Renal pelvis (tissue), 4 donors: ENCODE measurements around the gene ELMO3. TPM values are rescaled to one million over a fixed set of nuclear protein-coding genes. Genes with fewer than 3 reads are reported as not detected.

Experiments
- DNase-seq: peaks from one replicate; pipeline ENCODE4 v3.0.0-alpha.2; 2013
- polyA plus RNA-seq, 3 donors: library from polyadenylated mRNA; unstranded; fragments of 120-200 nt; gene quantifications; one replicate each; pipeline ENCODE4 v1.2.1, GENCODE V29; 2013; ENCODE audit not compliant: insufficient read length in 3 of 3

The ELMO3 gene
- polyA plus RNA-seq, 3 donors: 6.7 to 7.0 (median 6.9) TPM

DNA sequence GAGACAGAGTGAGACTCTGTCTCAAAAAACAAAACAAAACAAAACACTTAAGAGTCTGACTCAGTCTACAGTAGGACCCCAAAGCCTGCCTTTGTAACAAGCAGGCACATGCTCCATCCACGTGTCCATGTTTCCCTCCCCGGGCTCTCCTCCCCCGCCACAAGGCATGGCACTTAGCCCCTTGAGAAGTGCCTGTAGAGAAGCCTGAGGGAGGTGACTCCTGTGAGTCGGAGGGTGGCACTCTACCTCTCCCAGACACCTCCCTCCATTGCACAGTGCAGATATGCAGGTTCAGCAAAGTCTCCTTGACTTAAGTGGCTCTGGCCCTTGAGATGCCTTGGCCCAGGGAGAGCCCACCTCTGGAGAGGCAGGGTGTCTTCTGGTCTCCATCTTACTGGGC is 41.6 kb downstream of the ELMO3 start:
- DNase-seq: no peak

DNA sequence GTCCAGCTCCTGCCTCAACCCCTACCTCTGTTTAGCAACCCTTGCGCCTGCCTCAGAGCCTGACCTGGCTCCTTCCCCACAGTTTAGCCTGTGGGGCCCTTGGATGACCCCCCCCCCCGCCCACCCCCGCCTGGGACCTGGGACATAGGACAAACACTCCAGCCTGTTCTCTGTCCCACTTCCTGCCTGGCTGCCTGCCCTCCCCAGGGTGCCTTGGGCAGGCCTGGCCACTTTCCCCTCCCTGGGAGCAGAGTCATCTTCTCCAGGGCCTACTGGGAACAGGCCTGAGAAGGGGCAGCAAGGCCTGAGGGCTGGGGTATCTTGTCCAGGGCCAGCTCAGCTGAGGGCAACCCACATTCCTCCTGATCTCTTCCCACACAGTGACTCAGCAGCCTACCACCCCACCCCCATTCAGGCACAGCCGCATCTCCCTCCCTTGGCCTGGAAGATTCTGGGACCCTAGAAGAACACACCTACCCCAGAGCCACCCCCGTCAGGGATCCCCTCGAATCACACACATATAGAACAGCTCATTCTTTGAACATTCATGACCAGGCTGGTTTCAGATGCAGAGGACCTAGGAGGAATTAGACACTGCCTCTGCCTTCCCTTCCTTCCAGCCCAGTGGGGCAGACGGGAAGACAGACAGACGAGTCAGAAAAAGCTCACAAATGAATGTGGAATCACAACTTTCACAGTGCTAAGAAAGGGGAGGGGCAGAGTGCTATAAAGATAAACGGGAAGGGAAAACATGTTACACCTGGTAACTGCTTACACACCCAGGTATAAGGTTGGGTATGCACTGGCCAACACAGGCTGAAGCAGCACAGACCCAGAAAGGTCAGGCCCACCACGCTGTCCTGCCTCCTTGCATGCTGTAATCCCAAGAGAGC is 42.3 kb downstream of the ELMO3 start:
- no peak for DNase-seq

DNA sequence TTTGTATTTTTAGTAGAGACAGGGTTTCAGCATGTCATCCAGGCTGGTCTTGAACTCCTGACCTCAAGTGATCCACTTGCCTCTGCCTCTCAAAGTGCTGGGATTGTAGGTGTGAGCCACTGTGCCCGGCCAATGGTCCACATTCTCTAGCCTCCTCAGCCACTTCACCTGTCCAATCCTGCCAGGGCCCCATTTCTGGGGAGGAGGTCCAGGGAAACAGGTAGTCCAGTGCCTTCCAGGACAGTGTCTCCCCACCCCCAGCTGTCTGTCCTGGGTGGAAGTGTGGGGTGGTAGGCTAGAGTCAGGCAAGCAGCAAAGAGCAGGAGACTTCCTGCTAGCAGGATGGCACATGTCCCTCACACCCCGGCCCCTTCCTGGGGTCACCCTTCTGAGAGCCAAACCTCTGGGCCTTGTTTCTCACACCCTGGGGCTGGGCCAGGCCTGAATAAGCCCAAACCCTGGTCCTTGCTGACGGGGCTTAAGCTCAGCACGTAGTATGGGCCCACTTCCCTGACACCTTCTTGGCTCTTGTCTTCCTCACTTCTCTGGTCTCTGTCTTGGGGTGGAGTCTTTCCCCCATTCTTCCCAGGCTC is 43.3 kb downstream of the ELMO3 start:
- DNase-seq: no peak

DNA sequence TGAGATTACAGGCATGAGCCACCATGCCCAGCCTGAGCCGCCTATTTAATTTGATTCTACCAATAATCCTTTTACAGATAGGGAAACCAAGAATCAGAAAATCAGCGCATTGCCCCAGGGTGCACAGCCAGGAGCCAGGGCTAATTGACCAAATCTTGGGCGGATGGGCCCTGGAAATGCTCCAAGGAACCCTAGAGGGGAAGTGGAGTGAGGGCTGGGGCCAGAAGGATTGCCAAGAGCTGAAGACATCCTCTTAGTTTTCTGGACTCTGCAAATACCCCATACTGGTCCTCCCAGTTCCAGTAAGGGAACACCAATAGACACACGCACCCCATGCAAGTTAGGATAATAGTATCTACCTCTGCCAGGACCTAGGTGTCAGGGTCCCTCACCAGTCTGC is 44.5 kb downstream of the ELMO3 start:
- DNase-seq: no peak

DNA sequence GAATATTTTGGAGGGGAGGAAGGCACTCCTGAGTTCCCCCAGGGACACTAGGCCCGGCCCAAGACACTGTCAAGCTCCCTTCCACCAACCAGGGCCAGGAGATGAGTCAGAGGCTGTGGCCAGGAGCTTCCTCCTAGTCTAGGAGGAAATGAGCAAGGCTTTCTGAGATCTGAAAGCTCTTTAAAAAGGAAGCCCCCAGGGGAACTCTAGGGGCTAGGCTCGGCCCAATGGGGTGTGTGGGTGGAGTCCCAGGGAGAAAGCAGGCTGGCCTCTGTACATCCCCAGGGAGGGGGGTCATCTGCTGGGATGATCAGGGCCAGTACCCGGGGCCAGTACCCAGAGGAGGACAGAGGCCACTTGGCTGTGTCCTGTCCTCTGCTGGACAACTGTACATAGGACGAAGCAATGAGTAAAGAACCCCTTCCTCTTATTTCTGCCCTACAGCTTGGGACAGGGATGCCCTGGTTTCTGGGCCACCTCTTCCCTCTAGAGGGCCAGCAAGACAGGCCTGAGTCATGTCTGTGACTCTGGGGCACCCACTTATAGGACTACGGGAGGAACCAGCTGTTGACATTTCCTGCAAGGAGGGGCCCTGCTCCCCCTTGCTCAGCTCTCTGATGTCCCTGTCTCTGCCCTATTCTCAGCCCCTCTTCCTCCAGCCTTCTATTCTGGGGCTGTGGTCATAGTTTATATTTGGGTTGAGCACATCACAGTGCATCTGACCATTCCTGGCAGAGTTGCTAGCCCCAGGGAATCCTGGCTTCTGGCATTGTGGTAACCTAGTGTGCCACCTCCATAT is 45.7 kb downstream of the ELMO3 start:
- no peak for DNase-seq

DNA sequence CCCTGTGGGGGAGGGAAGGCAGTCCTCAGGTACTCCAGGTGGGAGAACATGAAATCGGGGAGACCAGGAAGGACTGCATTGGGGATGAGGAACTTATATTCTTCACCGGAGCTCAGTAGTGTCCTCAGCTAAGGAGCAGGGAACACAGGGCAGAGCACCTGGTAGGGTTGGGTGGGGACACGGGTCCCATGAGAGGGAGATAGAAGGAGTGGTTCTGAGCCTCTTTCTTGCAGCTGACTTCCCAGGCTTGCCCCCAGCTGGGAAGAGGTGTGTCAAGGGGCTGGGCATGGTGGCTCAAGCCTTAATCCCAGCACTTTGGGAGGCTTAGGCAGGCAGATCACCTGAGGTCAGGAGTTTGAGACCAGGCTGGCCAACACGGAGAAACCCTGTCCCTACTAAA is 46.3 kb downstream of the ELMO3 start:
- DNase-seq: no peak

DNA sequence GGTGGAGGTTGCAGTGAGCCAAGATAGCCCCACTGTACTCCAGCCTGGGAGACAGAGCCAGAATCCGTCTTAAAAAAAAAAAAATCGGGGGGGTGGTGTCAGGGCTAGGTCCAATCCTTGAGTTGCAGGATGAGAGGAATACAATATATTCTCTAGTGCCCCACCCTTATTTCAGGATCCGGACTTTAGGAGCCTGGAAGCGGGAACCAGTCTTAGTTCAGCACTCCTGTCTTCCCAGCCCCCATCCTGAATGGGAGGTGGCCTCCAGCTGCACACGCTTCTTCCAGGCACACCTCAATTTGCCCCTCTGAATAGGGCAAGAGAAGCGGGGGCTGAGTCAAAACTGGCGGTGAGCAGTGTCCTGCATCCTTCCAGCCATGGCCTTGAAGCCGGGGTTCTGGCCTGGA is 46.7 kb downstream of the ELMO3 start:
- DNase-seq: no peak

DNA sequence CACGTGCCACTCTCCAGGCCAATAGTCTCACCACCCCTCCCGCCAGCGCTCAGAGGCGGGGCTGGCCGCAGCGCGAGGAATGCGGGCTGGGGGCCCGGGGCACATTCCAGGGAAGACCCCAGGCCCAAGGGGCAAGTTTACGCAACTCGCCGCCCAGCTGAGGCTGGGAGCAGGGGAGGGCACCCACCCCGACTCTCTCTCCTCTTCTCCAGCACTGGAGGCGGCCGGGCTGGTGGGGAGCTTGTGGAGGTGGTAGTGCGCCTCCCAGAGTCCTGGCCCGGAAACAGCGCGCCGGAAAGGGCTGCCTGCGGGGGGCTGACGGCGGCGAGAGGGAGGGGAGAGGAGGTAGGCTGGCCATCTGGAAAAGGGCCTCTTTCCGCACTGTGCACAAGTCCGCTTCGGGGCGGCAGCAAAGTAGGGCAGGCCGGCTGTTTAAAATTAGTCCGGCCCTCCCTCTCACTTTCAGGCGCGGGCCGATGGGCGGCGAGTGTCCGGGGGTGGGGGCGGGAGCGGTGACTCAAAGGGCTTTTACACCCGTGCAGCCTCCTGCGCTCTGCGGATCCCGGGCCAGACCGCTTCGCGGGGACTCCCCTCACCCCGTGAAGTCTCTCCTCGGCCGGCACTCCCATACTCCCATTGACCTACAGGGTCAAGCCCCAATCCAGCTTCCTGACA is 47.3 kb downstream of the ELMO3 start:
- peak; percentile 81 for DNase-seq

DNA sequence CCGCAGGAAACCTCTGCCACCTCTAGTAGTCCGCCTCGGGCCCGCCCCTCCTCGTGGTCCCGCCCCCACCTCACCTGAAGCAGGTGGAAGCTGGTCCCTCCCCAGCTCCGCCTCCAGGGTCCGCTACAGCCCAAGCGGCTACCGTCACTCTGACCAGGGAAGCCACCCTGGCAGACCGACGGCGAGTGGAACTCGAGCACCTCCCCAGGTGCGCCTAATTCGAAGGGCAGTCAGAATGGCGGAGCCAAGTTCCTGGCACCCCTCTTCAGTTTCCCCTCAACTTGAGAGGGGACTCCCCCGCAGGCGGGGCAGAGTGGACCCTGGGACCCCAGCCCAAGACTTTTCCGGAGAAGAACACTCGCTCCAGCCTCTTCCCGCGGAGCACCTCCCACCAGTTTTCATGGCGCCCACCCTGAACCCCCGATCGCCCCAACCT is 47.8 kb downstream of the ELMO3 start:
- no peak for DNase-seq

DNA sequence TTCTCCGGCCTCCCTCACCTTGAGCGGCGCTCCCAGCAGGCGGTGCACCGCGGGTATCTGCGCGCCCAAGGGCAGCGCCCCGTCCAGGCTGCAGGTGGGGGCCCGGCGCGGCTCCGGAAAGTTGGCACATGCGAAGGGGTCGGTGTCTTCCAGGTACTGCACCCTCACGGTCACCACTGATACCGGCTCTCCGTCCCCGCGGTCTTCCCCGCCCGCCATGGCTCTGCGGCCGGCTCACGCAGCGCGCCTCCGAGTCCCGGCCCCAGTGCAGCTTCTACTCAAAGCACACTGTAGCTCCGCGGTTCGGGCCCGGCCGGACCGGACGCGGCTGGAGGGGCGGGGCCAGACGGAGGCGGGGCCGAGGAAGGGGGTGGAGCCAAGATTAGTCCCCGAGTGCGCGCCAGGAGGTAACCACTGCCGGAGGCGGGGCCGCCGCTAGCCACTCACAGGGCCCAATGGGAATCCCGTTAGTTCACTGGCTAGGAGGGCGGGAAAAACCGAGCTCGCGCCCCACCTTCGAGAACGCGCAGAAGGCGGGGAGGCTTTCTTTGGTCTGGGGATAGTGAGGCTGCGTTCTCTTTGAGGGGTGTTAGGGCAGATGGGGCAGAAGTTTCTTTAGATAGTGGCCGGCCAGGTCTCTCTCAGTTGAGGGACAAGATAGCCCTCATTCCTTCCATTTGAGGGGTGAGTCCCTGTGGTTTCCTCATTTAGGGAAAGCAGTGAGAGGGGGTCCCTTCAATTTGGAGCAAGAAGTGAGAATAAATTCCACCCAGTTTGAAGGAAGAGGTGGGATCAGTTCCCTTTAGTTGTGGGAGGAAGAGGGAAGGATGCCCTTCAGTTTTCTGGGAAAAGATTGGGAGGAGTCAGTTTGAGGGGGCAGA is 48.5 kb downstream of the ELMO3 start, which contains the start of gene FHOD1:
Gene FHOD1, minus strand, starts transcription at position 290 of the 881 bp plus-strand sequence. Its CDS starts 71 bp downstream, at position 219.
- peak; percentile 94 for DNase-seq

DNA sequence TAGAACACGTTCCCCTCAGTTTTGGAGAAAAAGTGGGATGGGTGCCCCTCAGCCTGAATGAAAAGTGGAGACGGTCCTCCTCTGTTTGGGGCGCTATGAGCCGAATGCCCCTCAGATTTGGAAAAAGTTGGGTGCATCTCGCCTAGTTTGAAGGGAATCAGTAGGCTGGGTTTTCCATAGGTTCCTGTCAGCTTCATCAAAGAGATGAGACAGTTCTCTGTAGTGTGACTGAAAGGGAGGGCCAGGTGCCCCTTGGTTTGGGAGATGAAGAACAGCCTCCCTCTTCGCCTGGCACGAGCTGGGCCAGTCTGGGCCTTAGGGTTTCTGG is 49.1 kb downstream of the ELMO3 start:
- DNase-seq: no peak

DNA sequence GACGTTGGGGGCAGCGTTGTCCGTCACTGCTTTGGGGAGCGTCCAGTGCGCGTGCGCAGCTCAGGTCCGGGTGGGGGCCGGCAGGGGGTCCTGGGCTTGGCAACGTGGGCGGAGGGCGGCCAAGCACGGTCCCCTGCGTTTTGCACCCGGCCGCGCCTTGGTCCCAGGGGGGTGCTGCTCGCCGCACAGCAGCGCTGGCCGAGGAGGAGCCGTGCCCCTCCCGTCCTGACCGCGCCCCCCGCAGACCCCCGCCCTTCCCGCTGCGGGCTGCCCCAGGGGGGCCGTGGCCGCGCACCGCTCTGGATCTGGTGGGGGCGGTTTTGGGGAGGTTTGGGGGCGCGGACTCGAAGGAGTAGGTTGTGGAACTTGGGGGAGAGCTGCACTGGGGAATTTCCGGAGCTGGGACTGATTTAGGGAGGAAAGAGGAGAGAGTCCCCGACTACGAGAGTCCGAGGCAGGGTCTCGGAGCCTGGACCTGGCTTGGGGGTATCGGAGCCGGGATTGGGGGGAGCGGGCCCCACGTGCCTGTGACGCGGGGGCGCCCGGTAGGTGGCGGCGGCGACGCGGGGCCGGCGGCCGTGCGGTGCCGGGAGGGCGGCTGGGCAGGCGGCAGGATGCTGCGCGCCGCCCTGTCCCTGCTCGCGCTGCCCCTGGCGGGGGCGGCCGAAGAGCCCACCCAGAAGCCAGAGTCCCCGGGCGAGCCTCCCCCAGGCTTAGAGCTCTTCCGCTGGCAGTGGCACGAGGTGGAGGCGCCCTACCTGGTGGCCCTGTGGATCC is 49.7 kb downstream of the ELMO3 start, which contains the start of gene SLC9A5:
Gene SLC9A5, plus strand, starts transcription at position 579 of the 777 bp plus-strand sequence. Its CDS starts 36 bp downstream, at position 615.
- DNase-seq: no peak

DNA sequence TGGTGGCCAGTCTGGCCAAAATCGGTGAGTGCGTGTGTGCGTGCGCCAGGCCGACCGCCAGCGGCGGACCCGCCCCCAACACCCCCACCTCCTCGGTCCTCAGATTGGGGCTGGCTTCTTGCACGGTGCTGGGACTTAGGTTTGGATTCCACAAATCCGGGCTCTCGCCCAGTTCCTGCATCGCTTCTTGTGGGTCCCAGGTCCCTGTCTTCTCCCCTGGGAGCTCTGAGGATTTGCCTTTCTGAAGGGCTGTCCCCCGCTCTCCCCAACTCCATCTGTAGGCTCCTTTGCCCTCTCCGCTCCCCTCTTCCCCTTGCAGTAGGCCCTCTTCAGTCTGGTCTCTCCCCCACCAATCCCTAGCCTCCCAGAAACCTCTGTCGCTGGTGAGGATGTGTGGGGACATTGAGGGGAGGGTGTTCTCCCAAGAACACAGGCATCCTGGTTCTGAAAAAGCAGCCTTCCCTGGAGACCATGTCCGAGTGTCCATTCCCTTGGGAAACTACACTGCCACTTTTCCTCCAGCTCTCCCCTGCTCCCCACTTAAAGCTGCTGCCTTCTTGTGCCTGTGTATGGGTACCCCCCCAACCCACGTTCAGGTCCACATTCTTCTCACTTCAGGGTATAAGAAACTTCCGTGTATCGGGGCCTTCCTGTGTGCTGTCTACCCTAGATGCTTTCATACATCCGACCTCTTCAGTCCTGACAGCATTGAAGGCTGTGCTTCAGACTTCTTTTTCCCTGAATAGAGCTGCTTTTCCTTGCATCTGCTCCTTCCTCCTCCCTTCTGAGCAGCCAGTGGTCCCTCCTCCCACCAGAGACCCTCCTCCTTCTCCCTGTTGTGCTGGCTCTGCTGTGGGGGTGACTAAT is 50.5 kb downstream of the ELMO3 start:
- no peak for DNase-seq

DNA sequence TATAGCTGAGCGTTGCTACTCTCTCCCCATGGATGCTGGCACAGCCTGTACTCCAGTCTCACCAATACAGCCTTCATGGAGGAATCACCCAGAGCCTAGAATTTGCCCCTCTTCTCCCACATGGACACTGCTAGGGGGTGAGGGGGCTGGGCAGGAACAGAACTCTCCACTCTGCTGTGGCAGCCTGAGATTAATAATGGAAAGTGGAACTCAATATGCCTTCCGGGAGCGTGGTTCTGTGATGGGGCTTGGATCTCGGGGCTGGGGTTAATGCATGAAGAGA is 51.1 kb downstream of the ELMO3 start:
- DNase-seq: no peak

DNA sequence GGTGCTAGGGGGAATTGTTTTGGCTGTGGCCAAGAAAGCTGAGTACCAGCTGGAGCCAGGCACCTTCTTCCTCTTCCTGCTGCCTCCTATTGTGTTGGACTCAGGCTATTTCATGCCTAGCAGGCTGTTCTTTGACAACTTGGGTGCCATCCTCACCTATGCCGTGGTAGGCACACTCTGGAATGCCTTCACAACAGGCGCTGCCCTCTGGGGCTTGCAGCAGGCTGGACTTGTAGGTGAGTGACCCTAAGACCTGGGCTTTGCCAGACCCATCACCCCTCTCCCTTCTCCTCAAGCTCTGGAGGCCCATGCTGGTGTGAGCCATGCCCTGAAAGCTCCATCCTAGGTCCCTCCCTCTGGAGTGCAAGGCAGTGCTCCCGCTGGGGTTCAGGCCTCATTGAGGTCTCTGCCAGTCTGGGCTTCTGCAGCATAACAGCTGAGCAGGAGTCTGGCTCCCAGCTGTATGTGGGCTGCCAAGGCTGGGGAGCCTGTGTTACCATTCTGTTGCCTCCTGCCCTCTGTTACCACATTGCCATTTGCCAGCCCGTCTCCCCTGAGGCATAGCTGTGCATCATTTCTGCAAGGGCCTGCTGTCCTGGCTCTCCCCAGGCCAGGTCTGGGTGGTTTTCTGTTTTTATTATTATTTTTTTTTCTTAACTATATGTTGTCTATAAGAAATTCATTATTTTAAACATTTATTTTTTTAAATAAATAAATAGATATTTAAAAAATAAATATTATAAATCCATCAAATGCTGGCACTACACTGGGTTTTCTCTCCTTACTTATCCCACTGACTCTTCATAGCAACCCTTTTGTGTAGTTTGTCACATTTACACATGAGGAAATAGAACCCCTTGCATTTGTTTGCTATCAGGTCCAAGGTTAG is 53.9 kb downstream of the ELMO3 start:
- no peak for DNase-seq
